ENCODE results near the gene ZNRF1.

DNA sequence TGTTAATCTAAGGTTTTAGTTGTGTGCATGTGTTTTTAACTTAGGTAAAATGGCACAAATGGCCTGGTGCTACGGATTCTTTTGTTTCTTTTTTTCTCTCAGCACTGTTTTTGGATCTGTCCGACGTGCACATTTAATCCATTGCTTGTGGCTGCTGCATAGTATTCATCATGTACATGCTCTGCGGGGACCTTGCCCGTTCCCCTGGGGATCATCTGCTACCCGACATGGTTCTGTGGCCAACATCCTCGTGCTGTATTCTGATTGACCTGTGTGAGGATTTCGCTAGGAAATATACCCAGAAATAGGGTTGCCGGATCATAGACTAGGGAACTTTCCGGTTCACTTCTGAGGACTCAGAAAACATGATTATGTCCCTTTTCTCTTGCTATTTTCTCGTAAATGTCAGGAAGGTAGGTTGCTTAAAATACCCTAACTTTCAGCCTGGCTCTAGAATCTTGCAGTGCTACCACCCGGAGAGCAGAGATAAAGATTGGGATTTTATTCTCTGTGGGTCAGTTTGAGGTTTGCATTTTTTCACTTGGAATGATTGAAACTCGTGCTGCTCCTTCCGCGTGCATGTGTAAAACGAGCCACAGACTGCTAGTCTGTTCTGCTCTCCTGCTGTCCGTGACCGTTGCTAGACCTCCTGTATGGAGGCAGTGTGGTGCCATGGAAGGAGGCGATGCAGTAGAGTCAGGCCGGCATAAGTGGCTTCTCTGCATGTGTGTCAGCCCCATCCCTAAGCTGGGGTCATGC is 74.9 kb downstream of the ZNRF1 start:
- TF ChIP-seq POLR2AphosphoS5 (IDR thresholded peaks at IDR 0.05; ENCODE audit: low read depth, low read length) (no peak), TAF1 (IDR thresholded peaks at IDR 0.05; ENCODE audit: borderline replicate concordance, insufficient read depth, low read length) (no peak)

Data from PFSK-1 (cell line).